Measurements from ENCODE around the gene PGGHG.

DNA sequence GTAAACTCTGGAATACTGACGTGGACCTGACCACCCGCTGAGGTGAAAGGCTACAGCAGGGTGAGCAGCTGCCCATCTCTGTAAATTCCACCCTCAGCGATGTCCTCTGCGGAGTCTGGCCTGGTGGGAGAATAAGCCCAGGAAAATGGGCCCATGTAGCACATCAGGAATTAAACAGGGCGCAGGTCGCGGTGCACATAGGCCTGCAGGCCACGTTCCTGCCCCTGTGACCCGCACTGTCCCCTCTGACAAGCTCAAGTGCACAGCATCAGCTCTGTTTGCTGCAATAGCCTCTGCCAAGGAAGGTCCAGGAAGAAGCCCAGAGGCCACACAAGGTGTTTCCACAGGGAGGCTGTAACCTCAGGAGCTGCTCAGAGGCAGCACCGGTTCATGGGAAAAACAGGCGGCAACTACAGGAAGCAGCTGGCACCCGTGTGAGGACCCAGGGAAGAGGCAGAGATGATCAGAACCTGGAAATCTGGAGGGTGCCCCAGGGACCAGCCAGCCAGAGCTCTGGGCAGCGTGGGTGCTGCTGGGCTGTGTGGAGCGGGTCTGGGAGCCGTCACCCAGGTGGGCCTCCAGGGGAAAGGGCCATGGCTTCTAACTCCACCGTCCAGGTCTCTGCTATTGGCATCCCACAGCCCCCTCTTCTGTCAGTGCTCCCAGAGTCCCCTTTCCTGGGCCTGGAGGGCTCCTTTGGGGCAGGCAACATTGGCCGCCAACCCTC is 17.9 kb downstream of the PGGHG start:
- TF ChIP-seq, protein P1, sequence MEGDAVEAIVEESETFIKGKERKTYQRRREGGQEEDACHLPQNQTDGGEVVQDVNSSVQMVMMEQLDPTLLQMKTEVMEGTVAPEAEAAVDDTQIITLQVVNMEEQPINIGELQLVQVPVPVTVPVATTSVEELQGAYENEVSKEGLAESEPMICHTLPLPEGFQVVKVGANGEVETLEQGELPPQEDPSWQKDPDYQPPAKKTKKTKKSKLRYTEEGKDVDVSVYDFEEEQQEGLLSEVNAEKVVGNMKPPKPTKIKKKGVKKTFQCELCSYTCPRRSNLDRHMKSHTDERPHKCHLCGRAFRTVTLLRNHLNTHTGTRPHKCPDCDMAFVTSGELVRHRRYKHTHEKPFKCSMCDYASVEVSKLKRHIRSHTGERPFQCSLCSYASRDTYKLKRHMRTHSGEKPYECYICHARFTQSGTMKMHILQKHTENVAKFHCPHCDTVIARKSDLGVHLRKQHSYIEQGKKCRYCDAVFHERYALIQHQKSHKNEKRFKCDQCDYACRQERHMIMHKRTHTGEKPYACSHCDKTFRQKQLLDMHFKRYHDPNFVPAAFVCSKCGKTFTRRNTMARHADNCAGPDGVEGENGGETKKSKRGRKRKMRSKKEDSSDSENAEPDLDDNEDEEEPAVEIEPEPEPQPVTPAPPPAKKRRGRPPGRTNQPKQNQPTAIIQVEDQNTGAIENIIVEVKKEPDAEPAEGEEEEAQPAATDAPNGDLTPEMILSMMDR (IDR thresholded peaks at IDR 0.05 in 8 of 11, conservative IDR thresholded peaks at IDR 0.05 in 3 of 11) = no peak
- TF ChIP-seq POLR2A (IDR thresholded peaks at IDR 0.05) = no peak

Data from spleen (tissue), 7 donors.